WTC11 (cell line): ENCODE data around the gene USP13.

Experiments used
- CREB1 ChIP-seq: sonication (generic); formaldehyde crosslinking; IDR thresholded peaks from 2 replicates; pipeline ENCODE4 v1.8.0; 2023; ENCODE audit warnings: mild to moderate bottlenecking, missing genetic modification reagents
- CTCF ChIP-seq: fragments of 200-600 bp; IDR thresholded peaks from 2 replicates; pipeline ENCODE4 v1.8.0; 2022; ENCODE audit warnings: antibody characterized with exemption
- SP1 ChIP-seq: sonication (generic); formaldehyde crosslinking; conservative IDR thresholded peaks from 2 replicates; pipeline ENCODE4 v1.8.1; 2022; ENCODE audit warnings: missing genetic modification reagents
- ZBTB21 ChIP-seq: sonication (generic); formaldehyde crosslinking; IDR thresholded peaks from 2 replicates; pipeline ENCODE4 v1.8.1; 2023; ENCODE audit warnings: mild to moderate bottlenecking, missing genetic modification reagents, borderline replicate concordance

GRCh38 chr3:179760944-179761343 is 108.1 kb downstream of the USP13 start:
- TF ChIP-seq ZBTB21 (CRISPR knock-in tag), result no peak
- no peak for TF ChIP-seq CTCF
- no peak for TF ChIP-seq SP1 (CRISPR knock-in tag)
- no peak for TF ChIP-seq CREB1
